GM19395 (cell line): ENCODE results near the gene PRKAR1A.
"Not testable (repeated sequence)": the region's sequence is repeated elsewhere in the genome, so short reads cannot be mapped to it uniquely, and the experiment has no call there.

Source experiments
- ATAC-seq: cut with Tn5 transposase; IDR thresholded peaks from one replicate; pipeline ENCODE4 v1.9.1; 2021; ENCODE audit warnings: mild to moderate bottlenecking, moderate library complexity; ENCODE audit not compliant: unreplicated experiment

The PRKAR1A gene

GRCh38 chr17:68576137-68576536, 63.9 kb downstream of the PRKAR1A start:
- no peak for ATAC-seq

- ATAC-seq, result no peak
Measured at GRCh38 chr17:68576811-68577496, 64.7 kb downstream of the PRKAR1A start.

GRCh38 chr17:68577497-68577821, 65.2 kb downstream of the PRKAR1A start:
- ATAC-seq, result no peak

- ATAC-seq, result no peak
Measured at GRCh38 chr17:68578236-68578635, 66.0 kb downstream of the PRKAR1A start.

GRCh38 chr17:68579194-68579927, 67.1 kb downstream of the PRKAR1A start:
- ATAC-seq, result no peak

- no peak for ATAC-seq
Measured at GRCh38 chr17:68580236-68580770, 68.1 kb downstream of the PRKAR1A start.

- ATAC-seq, result no peak
Measured at GRCh38 chr17:68581863-68582645, 69.8 kb downstream of the PRKAR1A start.

- ATAC-seq, result not testable (repeated sequence)
Measured at GRCh38 chr17:68582867-68583266, 70.6 kb downstream of the PRKAR1A start.

- ATAC-seq, result no peak
Measured at GRCh38 chr17:68584581-68585303, 72.5 kb downstream of the PRKAR1A start.

GRCh38 chr17:68585643-68586042, 73.4 kb downstream of the PRKAR1A start:
- no peak for ATAC-seq

GRCh38 chr17:68587026-68587425, 74.8 kb downstream of the PRKAR1A start:
- no peak for ATAC-seq

- no peak for ATAC-seq
Measured at GRCh38 chr17:68587847-68588246, 75.6 kb downstream of the PRKAR1A start.

GRCh38 chr17:68588362-68588761, 76.1 kb downstream of the PRKAR1A start:
- no peak for ATAC-seq

GRCh38 chr17:68589086-68589485, 76.9 kb downstream of the PRKAR1A start:
- ATAC-seq, result no peak

- no peak for ATAC-seq
Measured at GRCh38 chr17:68591583-68591982, 79.4 kb downstream of the PRKAR1A start.

GRCh38 chr17:68592009-68592408, 79.8 kb downstream of the PRKAR1A start:
- ATAC-seq, result no peak

- ATAC-seq, result no peak
Measured at GRCh38 chr17:68592682-68593641, 80.7 kb downstream of the PRKAR1A start.

GRCh38 chr17:68594552-68594951, 82.3 kb downstream of the PRKAR1A start:
- ATAC-seq, result no peak

GRCh38 chr17:68595496-68595895, 83.3 kb downstream of the PRKAR1A start:
- no peak for ATAC-seq

- ATAC-seq, result no peak
Measured at GRCh38 chr17:68595986-68596385, 83.8 kb downstream of the PRKAR1A start.
